Fibroblast of skin of abdomen (primary cell): ENCODE results near the gene PBX3.
A peak's percentile ranks its signal among the peaks of the same experiment; 100 is the strongest.
"Not testable (repeated sequence)": the region's sequence is repeated elsewhere in the genome, so short reads cannot be mapped to it uniquely, and the experiment has no call there.

ENCODE experiments used
- DNase-seq: peaks from one replicate; pipeline ENCODE4 v3.0.0-alpha.2; 2013

Gene PBX3

DNA sequence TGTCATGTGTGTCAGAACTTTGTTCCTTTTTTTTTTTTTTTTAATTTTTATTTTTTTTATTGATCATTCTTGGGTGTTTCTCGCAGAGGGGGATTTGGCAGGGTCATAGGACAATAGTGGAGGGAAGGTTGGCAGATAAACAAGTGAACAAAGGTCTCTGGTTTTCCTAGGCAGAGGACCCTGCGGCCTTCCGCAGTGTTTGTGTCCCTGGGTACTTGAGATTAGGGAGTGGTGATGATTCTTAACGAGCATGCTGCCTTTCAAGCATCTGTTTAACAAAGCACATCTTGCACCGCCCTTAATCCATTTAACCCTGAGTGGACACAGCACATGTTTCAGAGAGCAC lies 32.0 kb downstream of the PBX3 start:
- not testable (repeated sequence) for DNase-seq

DNA sequence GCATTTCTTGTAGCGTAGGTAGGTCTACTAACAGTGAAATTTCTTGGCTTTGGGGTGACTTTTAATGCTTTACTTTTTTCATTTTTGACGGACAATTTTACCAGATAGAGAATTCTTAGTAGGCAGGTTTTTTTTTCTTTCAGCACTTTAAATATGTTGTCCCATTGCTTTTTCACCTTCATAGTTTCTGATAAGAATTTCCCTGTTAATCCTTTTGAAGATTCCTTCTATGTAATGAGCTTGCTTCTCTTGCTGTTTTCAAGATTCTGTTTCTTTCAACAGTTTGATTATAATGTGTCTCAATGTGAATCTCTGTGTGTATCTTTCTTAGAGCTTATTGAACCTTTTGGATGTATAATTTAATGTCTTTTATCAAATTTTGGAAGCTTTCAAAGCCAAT lies 35.5 kb downstream of the PBX3 start:
- no peak for DNase-seq

DNA sequence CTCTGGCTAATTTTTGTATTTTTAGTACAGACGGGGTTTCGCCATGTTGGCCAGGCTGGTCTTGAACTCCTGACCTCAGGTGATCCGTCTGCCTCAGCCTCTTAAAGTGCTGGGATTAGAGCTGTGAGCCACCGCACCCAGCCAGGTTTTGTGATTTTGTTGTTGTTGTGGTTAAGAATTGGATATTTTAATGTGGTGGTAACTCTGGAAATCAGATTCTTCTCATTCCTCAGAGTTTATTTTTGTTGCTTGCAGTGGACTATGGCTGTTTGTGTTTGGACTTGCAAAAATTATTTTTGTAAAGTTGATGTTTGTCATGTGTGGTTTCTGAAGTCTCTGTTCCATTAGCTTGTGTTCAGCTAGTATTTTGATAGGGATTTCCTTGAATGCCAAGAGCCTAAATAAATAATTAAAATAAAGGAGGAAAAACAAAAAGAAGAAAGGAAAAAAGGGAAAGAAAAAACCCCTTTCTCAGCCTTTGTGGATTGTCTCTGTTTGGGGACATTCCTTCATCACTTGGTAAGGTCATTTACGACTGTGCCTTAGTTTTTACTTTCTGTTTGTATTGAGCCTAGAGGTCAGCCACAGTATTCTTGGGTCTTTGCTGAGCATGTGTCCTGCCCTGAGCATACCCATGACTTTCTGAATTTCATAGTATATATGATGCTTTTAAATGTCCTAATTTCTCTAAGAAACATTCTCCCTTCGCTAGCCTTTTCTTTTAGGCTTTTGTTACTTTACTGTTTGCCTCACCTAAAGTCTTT lies 37.3 kb downstream of the PBX3 start:
- DNase-seq = no peak

DNA sequence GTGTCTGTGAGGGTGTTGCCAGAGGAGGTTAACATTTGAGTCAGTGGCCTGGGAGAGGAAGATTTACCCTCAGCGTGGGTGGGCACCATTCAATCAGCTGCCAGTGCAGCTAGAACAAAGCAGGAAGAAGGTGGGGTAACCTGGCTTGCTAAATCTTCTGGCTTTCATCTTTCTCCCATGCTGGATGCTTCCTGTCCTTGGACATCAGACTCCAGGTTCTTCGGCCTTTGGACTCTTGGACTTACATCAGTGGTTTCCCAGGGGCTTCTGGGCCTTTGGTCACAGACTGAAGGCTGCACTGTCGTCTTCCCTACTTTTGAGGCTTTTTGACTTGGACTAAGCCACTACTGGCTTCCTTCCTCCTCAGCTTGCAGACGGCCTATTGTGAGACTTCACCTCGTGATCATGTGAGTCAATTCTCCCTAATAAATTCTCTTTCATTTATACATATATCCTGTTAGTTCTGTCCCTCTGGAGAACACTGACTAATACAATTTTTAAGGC lies 38.1 kb downstream of the PBX3 start:
- no peak for DNase-seq

DNA sequence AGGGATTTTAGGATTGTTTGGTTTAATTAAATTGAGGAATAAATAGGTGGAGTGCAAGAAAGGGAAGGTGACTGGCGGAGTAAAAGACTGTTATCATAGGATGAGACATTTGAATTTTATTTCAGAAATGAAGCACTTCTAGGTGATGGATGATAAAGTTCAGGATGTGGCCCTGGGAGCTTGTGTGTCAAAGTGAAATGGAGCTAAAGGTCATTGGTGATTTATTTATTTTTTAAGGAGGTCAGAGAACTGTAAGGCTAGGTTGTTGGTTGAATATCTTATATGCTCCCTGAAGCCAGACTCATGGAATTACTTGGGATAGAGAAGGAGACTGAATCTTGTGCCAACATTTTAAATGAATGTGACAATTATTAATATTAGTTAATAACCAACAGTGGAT lies 40.5 kb downstream of the PBX3 start:
- DNase-seq = no peak

DNA sequence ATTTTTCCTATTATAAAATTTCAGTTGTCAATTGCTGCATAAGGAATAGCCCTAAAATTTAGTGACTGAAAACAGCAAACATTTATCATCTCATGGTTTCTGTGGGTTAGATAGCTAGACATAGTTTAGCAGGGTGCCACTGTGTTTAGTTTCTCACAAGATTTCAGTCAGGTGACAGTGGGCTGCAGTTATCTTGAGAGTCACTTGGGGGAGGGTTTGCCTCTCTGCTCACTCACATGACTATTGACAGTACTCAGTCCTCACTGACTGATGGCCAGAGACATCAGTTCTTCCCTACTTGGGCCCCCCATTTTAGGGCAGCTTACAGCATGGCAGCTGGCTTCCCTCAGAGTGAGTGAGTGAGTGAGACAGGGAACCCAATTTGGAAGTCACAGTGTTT lies 42.0 kb downstream of the PBX3 start:
- DNase-seq = no peak

DNA sequence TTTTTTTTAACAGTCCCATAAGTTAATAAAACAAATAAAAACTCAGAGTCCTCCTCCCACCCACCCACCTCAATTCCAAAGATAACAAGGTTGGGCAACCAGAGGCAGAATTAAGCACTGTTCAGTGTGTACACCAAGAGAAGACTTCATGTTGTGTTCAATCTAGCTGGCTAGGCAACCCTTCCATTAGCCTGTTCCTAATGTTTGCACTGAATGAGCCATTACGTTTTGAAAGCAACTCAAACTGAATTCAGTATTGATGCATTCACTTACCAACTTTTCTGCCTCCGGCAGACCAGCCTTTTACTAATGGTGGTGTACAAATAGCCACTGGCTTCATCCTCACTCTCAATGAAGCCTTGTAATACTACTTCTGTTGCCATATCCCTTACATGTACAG lies 47.5 kb downstream of the PBX3 start:
- DNase-seq = no peak

DNA sequence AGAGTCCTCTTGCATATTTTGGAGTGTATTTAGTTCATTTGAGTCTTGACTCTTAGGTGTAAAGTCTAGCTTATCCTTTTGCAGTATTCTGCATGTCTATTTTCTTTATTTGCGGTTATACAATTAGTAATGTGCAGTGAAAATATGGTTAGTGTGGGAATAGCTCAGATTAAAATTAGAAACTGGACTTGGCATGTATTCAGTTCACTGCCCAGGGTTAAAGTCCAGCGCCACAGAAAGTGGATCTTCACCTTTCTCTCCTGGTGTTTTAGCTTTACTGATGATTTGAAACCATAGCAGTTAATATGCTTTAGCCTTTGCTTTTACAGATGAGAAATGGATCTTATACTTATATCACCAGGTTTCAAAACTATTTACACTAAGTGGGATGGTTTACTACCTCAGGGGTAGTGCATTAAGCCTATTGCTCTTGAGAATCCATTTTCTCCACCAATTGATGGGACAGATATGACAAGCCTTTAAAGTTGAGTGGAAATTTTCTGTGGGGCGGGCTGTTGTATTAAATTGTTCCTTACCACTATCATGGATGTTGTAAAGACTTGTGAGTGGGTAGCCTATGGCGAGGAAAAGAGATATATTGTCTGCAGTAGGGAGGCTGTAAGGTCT lies 48.9 kb downstream of the PBX3 start:
- no peak for DNase-seq

DNA sequence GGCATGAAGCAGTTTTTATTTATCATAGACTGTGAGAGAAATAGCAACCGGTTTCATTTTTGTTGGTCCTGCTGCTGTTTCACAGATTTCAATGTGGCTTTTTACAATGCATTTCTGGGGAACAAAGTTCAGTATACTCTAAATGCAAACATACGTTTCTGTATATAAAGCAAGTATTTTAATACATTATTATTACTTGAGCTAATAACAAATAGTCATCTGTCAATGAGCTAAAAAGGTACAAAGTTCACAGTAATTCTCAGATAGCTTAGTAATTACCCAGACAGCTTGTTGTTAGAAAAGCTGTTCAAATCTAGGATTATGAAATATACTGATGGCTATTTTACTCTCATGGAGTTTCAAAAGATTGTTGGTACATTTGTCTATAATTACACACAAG lies 50.8 kb downstream of the PBX3 start:
- DNase-seq = no peak

DNA sequence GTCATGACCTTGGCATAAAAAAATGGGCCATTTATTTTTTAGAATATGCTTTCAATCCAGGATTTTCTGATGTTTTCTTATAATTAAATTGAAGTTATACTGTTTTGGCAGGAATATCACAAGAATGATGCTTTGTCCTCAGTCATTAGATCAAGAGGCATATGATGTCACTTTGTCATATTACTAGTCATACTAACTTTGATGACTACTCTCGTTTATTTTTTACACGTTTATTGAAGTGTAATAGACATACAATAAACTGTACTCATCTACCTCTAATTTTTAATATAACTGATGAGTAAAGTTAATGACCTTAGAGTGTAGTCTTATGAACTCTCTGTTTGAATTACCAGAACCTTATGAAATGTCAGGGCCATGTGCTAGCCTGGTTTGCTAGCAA lies 56.4 kb downstream of the PBX3 start:
- DNase-seq = no peak

DNA sequence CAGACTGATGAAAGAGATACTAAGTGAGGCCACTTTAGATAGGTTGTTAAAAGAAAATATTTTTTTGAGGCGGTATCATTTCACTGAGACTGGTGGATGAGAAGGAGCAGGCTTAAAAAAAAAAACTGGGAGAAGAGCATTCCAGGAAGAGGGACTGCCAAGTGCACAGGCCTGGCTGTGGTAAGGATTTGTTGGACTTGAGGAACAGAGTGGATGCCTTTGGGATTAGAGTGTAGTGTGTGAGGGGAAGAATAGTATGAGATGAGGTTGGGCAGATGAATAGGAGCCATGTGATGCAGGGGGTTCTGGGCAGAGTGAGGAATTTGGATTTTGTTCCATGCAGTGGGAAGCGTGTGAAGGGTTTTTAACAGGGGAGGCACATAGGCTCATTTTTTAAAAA lies 57.9 kb downstream of the PBX3 start:
- peak; percentile 92 for DNase-seq

DNA sequence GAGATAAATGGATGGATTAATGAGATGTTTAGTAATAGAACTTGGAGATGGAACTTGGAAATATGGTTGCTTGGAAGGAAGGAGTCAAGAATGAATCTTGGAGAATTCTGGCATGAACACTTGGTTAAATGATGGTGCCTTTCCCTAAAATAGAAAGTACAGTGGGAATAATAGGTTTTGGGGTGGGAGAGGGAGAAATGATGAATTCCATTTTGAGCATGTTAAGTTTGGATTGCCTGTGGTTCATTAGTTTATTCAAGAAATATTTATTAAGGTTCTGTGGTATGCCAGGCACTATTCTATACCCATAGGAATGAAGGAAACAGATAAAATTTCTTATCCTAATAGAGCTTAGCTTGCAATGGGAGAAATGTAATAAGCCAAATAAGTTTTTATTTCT lies 58.4 kb downstream of the PBX3 start:
- peak; percentile 18 for DNase-seq

DNA sequence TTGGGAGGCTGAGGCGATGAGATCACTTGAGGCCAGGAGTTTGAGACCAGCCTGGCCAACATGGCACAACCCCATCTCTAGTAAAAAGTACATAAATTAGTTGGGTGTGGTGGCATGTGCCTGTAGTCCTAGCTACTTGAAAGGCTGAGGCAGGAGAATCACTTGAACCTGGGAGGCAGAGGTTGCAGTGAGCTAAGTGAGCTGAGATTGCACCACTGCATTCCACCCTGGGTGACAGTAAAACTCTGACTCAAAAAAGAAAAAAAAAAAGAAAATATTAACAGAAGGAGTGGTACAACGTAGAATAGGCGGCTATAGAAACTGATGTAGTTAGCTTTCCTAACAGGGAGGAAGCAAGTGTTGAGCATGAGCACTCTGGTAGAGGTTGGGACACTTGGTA lies 59.9 kb downstream of the PBX3 start:
- DNase-seq = peak; percentile 51

DNA sequence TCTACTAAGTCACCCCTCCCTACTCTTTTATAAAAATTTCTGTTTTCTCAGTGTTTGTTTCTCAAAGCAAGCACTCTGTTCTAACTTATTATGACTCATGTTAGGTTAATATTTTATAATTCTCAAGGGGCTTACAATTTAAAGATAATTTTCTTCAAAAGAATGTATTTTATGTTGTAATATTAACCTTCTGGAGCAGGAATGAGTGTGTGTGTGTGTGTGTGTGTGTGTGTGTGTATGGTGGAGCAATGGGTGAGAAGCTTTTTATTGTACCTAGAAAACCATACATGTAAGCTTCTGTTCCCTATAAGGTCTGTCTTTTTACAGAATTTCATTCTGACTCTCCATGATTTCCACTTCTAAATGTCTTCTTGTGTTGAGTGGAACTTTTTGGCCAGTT lies 63.0 kb downstream of the PBX3 start:
- peak; percentile 36 for DNase-seq

DNA sequence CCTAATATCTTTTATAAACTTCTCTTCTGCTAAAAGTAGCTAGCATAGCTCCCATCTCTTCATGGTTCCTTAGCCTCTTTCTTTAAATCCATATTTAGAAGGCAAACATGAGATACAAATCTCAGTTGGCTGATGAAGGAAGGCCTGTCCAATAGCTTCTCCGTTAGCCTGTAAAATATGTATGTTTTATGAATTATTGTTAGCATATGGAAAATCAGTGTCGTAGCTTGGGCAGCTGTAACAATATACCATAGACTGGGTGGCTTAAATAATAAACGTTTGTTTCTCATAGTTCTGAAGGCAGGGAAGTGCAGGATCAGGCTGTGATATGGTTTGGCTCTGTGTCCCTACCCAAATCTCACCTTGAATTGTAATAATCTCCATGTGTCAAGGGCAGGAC lies 63.8 kb downstream of the PBX3 start:
- no peak for DNase-seq

DNA sequence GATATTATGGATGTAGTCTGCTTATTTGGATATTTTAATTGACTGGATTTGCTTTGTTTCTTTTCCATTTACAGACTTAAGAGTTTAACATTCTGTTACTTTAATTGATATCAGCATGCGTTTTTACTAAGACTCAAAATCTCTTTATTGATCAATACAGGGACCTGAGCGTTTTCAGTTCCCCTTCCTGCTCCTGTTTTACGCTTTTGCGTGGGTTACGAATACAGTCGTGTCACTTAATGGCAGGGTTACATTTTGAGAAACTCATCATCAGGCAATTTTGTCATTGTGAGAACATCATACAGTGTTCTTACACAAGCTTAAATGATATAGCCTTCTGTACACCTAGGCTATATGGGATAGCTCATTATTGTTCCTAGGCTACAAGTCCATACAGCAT lies 65.2 kb downstream of the PBX3 start:
- no peak for DNase-seq

DNA sequence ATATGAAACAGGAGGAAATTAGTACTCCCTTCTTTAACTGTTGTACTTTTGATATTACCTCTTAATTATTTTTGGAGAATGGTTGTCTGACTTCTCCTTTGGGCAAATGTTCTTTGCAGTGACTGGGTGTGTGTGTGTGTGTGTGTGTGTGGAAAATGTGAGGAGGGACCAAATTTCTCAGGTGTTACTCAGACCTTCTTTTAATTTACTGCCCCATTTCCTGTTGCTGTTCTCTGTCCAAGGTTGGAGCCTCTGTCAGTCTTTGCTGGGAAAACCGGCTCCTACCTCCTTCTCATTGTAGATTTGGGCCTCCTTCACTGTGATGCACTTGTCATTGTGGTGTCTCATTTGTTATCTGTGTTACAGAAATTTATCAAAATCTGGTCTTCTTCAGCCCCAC lies 68.4 kb downstream of the PBX3 start:
- peak; percentile 51 for DNase-seq

DNA sequence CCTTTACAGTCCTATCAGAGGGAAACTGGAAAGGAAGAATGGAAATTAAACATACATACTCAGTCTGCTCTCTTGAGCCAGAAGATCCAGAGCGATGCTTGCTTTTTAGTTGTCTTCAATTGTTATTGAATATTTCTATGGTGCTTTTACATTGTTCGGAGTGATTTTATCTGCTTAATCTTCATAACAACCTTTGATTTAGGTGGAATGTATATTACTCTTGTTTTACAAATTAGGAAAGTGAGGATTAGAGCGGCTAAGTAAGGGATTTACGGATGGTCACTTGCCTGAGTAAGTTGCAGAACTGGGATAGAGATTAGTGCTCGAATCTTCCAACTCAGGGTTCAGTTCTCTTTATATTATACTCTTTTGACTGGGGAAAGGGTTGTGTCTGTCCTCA lies 69.1 kb downstream of the PBX3 start:
- no peak for DNase-seq

DNA sequence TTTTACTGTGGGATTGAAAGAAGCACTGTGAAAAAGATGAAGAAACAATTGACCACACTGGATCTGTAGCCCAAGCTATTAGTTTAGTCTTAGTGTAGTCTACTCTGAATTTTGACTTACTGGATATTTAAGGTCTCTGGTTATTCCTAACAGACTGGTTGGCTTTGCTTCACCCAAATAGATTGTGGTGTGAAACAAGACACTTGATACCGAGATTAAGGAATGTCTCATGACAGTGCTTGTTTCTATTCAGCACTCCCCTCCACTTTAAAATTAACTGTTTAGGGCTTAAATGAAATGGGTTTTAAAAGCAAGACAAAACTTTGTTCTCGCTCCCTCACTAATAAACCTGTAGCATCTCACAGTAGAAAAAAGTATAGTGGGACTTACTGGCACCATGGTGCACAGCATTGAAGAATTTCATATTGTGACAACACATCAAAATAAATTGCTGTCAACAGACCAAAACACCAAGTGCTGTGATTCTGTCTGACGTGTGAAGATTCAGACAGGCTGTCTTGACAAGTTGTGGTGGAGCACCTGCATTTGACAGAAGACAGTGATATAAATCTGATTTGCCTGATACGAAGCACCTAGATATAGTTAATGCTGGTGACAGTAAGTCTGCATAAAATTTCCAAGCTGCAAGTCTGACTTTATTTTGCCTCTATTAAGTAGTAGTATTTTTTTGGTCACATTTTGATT lies 73.1 kb downstream of the PBX3 start:
- no peak for DNase-seq

DNA sequence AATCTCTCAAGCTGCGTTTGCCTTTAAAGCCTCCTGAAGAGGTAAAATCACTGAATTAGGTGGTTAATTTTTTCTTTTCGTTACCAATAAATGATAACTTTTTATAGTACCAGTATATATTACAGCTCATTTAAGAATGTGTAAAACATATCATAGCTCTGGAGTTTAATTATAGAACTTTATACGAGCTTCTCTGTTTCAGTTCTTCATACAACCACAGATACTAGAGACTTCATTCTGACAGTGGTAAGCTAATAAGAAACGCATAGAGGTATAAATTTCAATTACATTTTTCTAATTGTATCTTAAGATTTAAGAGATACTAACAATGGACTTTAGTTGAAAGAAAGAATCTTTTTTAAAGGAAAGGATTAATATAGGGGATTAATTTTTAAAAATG lies 73.9 kb downstream of the PBX3 start:
- no peak for DNase-seq

DNA sequence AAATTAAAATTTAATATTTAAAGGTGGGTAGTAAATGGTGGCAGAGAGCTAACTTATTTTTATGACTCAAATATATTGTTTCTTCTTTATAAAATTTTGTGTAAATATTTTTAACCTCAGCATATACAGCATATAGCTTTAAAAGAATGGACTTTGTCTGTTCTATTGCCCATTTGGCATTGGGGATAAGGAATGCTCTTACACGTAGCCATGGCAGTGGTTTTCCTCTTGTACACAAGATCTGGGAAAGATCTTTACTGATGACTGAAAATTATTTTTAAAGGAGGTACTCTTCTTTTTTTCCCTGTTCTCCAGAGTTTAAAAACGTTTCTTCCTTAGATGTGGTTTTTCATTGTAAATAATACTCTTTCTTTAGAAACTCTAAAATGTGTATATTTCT lies 75.0 kb downstream of the PBX3 start:
- DNase-seq = no peak

DNA sequence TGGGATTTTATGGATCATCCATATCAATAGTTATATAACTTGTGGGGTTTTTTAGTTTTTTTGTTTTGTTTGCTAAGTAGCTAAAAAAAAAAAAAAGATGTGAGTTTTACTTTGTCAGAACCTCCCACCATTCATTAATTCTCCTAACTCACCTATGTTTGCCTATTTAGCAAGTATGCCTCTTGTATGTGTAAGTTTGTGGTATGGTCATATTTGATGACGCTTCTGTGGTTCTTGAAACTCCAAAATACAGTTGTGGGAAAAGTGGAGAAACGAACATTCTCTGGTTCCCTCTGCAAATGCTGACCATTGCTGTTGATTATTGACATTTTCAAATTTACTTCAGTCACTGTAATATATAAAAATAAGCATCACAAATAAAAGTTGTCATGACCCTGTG lies 75.7 kb downstream of the PBX3 start:
- no peak for DNase-seq

DNA sequence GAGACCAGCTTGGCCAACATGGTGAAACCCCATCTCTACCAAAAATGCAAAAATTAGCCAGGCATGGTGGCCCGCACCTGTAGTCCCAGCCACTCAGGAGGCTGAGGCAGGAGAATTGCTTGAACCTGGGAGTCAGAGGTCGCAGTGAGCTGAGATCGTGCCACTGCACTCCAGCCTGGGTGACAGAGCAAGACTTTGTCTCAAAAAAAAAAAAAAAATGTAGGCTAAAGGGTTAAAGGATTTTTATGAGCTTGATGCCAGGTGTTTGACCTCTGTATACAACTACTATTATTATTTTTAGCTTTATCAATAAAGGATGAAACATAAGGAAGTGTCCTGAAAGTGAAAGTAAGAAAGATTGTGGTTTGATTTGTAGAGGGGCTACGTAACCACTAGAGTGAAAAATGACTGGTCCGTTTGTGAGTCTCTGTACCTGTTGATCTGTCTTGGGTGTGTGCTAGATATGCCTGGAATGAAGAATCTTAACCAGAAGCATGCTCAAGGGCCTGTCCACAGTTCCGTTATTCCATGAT lies 76.8 kb downstream of the PBX3 start:
- not testable (repeated sequence) for DNase-seq

DNA sequence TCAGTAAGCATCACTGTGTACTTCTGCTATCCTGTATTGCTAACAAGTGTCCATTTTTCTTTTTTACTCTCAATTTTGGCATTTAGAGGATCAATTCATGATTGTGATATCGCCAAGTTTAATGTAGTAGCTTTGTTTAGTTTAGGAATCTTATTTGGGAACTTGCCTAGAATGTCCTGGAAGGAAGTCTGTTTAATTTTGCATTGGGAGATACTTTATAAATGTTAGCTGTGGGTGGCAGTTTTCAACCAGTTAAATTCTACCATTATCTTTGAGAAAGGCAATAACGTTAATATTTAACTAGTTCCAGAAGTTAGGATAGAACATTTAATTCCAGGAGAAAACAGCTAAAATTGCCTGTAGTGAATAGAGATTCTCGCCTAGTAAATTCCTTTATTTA lies 78.6 kb downstream of the PBX3 start:
- DNase-seq = no peak
